Right forelimb (tissue), 1 donor: ENCODE data around the gene SPAST.
"Not testable (repeated sequence)": the region's sequence is repeated elsewhere in the genome, so short reads cannot be mapped to it uniquely, and the experiment has no call there.

Source experiments
- DNase-seq: peaks from one replicate; pipeline ENCODE4 v3.0.0-alpha.2; 2018

SPAST gene, protein sequence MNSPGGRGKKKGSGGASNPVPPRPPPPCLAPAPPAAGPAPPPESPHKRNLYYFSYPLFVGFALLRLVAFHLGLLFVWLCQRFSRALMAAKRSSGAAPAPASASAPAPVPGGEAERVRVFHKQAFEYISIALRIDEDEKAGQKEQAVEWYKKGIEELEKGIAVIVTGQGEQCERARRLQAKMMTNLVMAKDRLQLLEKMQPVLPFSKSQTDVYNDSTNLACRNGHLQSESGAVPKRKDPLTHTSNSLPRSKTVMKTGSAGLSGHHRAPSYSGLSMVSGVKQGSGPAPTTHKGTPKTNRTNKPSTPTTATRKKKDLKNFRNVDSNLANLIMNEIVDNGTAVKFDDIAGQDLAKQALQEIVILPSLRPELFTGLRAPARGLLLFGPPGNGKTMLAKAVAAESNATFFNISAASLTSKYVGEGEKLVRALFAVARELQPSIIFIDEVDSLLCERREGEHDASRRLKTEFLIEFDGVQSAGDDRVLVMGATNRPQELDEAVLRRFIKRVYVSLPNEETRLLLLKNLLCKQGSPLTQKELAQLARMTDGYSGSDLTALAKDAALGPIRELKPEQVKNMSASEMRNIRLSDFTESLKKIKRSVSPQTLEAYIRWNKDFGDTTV

DNA sequence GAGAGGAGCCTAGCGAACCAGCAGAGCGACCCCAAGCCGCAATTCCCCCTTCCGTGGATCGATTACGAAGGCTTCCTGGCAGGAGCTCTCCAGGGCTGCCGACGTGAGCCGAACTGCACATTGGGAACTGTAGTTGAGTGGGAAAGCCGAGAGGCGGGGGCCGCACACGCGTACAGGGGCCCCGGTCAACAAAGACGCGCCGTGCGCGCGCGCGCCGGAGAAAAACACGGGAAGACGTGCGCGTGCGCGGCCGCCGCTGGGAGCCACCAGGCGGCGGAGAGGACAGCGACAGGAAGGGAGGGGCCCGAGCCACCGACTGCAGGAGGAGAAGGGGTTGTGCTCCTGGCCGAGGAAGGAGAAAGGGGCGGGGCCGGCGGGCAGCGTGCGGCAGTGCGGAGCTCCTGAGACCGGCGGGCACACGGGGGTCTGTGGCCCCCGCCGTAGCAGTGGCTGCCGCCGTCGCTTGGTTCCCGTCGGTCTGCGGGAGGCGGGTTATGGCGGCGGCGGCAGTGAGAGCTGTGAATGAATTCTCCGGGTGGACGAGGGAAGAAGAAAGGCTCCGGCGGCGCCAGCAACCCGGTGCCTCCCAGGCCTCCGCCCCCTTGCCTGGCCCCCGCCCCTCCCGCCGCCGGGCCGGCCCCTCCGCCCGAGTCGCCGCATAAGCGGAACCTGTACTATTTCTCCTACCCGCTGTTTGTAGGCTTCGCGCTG, at the start of gene SPAST:
Gene SPAST, plus strand, starts transcription at position 247 of the 711 bp plus-strand sequence. Its CDS starts 276 bp downstream, at position 523.
- peak; percentile 98 for DNase-seq

DNA sequence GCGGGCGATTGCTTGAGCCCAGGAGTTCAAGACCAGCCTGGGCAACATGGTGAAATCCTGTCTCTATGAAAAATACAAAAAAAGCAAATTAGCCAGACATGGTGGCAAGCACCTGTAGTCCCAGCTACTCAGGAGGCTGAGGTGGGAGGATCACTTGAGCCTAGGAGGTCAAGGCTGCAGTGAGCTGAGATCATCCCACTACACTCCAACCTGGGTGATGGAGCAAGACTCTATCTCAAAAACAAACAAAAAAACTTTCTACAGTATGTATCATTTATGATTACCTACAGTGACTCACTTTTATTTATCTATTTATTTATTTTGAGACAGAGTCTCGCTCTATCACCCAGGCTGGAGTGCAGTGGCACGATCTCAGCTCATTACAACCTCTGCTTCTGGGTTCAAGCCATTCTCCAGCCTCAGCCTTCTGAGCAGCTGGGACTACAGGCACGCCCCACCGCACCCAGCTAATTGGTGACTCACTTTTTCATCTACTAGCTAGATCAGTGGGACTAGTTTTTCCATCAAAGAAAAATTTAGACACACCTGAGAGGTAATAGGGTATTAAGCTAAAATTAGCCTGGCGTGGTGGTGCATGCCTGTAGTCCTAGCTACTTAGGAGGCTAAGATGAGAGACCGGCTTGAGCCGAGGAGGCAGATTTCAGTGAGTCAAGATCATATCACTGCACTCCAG, 44.4 kb upstream of the SPAST start:
- DNase-seq, result not testable (repeated sequence)

DNA sequence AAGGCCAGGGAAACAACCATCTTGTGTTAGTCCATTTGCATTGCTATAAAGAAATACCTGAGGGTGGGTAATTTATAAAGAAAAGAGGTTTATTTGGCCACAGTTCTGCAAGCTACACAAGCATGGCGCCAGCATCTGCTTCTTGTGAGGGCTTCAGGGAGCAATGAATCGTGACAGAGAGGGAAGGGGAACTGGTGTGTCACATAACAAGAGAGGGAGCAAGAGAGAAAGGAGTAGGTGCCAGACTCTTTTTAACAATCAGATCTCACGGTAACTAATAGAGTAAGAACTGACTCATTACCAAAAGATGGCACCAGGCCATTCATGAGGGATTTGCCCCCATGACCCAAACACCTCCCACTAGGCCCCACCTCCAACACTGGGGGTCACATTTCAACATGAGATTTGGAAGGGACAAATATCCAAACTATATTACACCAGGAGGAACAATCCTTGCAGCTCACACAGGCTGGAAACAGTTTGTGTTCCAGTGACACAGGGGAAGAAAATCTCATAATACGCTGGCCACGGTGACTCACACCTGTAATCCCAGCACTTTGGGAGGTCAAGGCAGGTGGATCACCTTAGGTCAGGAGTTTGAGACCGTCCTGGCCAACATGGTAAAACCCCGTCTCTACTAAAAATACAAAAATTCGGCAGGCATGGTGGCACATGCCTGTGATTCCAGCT, 29.0 kb upstream of the SPAST start:
- DNase-seq, result not testable (repeated sequence)

DNA sequence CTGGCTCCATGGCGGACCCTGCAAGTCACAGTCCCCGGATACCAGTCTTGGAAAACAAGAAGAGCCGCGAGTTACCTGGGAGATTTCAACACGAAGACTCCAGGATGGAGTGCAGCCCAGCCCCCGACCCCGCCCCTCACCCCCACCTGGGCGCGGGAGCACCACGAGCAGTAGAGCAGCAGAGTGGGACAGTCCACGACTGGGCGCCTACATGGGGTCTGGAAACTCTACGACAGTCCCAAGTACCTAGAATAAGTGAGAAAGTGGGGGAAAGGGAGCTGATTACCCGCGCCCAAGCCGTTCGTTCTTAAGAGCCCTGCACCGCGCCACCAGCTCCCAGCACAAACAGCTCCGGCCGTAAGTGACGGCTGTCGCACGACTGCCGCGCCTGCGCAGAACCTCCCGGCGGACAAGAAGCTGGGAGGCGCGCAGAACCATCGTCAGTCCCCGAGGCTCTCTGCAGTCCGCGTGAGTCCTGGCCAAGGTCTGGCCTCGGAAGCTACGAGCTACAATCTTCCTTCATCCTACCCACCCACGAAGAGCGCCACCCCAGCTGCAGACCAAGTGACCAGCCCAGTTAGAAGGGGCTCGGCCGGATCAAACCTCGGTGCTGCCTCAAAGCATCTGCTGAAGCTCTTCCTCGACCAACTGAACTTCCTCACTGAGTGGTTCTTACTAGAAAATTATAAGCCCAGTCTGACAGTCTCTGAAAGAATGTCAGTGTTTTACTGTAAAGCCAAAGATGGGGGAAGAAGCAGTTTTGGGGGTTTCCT, 23.7 kb upstream of the SPAST start, which contains the start of gene DPY30:
Gene DPY30, minus strand, starts transcription at position 359 of the 773 bp plus-strand sequence. Its CDS starts 349 bp downstream, at position 10.
- peak; percentile 93 for DNase-seq

DNA sequence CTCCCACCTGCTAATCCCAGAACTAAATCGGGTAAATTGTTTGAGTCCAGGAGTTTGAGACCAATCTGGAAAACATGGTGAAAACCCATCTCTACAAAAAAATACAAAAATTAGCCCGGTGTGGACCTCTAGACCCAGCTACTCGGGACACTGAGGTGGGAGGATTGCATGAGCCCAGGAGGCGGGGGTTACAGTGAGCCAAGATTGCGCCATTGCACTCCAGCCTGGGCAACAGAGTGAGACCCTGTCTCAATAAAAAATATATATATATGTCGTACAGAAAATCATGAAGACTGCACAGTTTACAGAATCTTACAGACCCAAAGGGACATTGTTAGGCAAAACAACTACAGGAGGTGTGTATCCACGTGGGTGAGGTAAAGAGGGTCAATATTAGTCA, 19.8 kb upstream of the SPAST start:
- DNase-seq, result no peak

DNA sequence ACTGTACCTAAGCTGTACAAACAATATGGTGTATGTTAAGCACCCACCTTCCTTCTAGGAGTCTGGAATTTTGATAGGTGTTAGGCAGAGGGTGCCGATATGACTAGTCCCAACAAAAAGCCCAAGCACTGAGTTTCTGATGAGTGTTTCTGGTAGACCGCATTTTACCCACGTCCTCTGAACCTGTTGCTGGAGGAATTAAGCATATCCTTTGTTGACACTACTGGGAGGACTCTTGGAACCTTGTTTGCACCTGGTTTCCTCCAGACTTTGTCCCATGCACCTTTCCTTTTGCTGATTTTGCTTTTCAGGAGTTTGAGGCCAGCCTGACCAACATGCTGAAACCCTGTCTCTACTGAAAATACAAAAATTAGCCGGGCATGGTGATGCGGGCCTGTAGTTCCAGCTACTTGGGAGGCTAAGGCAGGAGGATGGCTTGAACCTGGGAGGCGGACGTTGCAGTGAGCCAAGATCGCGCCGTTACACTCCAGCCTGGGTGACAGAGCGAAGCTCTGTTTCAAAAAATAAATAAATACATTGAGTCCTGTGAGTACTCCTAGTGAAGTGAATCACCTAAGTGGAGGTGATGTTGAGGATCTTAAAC, 11.4 kb upstream of the SPAST start:
- no peak for DNase-seq

DNA sequence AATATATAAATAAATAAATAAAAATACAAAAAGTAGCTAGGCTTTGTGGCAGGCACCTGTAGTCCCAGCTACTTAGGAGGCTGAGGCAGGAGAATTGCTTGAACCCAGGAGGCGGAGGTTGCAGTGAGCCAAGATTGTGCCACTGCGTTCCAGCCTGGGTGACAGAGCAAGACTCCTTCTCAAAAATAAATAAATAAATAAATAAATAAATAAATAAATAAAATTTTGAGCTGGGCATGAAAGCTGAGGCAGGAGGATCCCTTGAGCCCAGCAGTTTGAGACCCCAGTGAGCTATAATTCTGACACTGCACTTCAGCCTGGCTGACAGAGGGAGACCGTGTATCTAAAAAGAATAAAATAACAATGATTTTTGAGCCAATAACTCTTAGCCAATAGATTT, 8.8 kb upstream of the SPAST start:
- not testable (repeated sequence) for DNase-seq

DNA sequence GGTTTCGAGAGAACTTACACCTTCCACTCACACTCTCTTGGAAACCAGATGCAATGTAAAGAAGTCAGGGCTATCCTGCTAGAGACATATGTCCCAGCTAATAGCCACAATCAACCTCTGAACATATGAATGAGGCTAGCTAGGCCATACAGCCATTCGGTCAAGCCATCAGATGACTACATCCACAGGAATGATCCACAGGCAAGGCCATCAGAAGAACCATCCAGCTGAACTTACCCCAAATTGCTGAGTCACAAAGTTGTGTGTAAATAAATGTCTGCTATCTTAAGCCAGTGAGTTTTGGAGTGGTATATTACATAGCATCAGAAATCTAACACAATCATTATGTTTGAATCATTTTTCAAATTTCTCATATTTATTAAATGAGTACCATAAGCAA, 5.2 kb upstream of the SPAST start:
- no peak for DNase-seq

DNA sequence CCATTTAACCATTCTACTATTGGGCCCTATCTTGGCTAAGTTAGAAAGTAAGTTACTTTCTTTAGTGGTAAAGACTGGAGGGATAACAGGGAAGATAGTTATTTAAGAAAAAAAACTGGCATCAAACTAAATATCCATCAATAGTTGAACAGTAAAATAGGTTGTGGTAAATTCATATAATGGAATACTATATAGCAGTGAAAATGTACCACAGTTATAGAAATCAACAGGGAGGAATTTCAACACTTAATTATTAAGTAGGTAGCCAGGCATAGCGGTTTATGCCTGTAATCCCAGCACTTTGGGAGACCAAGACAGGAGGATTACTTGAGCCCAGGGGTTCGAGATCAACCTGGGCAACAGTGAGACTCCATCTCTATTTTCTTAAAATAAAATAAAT, 3.1 kb upstream of the SPAST start:
- DNase-seq, result no peak

DNA sequence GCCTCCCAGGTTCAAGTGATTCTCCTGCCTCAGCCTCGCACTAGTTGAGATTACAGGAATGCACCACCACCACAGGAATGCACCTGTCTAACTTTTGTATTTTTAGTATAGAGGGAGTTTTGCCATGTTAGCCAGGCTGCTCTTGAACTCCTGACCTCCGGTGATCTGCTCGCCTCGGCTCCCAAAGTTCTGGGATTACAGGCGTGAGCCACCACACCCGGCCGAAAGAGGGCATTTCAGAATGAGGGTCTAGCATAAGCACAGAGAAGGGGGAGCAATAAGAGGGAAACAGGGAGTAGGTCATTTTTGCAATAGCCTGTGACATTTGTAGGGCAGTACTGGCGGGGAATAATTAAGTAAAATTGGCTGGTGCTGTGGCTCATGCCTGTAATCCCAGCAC, 1.9 kb upstream of the SPAST start:
- DNase-seq, result no peak

DNA sequence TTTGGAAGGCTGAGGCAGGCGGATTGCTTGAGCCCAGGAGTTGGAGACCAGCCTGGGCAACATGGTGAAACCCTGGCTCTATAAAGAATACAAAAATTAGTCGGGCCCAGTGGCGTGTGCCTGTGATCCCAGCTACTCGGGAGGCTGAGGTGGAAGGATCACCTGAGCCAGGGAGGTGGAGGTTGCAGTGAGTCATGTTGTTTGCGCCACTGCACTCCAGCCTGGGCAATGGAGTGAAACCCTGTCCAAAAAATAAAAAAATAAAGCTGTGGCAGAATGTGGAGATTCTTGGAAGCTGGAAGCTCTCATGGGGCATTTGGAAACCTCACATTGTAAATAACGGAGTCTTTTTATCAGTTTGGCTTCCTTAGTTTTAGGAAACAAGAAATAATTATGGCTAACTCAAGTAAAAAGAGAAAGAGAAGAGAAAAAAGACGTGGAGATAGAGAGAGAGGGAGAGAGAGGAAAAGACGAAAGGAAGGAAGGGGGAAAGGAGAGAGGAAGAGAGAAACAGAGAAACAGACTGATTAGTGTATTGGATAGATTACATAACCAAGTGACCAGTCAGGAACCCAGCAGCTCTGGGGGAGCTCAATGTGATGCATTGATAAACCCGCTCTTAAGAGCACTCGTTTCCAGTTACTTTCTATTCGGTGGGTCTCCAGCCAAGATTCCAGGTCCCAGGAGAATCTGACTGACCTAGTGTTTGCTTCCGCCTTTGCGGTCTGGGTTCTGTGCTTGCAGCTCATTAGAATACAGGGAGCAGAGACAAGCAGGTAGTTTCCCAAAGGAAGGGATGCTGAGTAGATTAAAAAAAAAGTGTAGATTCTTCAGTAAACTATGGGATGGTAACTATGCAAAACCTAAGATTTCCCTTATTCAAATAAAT, 1.1 kb upstream of the SPAST start:
- peak; percentile 55 for DNase-seq

DNA sequence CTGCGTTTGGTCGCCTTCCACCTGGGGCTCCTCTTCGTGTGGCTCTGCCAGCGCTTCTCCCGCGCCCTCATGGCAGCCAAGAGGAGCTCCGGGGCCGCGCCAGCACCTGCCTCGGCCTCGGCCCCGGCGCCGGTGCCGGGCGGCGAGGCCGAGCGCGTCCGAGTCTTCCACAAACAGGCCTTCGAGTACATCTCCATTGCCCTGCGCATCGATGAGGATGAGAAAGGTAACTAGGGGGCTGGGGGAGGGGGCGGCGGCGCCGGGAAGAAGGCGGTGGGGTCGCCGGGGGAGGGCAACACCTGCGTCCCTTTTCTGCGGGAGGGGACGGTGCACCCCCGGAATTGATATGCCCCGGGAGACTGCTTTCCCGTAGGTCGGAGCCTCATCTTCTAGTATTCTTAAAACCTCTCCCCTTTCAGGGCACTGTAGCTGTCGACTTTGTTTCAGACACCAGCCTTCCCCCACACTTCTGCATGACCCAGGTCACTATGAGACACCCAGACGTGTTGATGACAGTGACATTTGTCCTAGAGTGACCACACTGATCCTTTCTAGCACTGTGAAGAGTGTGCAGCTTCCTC, 755 bp downstream of the SPAST start:
- DNase-seq, result no peak

DNA sequence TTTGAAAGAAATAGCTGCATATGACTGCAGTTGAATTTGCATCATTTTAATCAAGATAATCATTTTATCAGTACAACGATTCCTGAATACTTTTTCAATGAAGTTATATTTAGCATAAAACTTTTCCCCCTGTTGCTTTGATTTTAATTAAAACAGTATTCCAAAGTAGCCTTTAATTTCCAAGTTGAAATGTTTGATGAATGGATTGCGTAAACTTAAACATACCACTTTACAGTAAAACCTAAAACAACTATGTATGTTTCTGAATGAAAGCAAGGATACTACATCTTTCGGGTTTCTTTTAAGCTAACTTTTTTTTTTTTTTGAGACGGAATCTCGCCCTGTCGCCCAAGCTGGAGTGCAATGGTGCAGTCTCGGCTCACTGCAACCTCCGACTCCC, 1.4 kb downstream of the SPAST start:
- DNase-seq, result no peak

DNA sequence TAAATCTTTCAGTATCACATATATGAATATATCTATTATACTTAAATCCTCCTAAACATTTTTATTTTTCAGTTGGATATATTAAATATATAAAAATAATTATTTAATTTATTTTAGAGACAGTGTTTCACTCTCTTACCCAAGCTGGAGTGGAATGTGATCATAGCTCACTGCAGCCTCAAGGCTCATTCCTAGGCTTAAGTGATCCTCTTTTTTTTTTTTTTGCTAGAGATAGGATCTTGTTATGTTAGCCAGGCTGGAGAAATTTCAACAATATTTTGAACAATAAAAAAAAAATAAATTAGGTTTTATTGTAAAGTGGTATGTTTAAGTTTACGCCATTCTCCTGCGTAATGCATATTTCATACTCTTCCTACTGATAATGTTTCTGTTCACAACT, 4.2 kb downstream of the SPAST start:
- no peak for DNase-seq

DNA sequence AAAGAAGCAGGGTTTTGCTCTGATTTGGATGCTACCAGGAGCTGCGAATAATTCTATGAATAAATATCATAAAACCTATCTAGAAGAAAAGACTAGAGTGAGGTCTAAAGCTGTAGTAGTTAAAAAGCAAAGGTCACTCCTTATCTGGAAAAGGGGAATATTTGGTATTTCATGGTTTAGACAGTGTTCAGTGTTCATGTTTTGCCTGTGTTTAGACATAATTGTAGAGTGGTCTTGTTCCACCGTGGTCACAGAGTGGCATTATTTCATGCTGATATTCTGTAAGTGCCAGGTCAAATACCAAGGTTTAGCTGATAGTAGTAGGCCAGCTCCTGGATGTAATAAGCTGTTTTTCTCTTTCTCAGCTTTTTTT, 10.8 kb downstream of the SPAST start:
- no peak for DNase-seq

DNA sequence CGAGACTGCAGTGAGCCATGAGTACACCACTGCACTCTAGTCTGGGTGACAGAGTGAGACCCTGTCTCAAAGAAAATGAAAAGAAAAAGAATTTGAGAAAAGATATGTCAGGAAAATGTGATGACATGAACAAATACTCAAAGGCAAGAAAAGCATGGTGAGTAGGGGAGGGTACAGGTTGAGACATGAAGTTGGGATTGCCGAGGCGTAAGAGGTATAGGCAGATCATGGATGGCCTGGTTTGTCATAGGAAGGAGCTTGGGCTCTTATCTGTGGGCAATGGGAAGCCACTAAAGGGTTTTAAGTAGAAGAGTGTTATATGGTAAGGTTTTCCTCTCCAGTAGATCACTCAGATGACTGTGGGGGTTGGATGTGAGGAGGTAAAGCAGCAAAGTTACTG, 32.3 kb downstream of the SPAST start:
- no peak for DNase-seq

DNA sequence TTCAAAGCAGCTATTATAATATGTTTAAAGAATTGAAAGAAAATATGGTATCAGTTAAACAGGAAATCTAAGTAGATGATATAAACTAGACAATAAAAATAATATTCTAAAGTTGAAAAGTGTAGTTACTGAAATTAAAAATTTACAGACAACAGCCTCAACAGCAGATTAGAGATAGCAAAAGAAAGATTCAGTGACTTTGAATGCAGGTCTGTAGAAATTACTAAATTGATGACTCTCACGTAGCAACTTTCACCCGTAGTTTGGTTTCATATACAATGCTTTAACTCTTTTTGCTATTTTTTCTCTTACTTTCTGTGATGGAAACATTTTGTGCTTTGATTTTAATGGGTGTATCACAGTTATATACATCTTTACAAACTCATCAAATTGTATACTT, 44.8 kb downstream of the SPAST start:
- DNase-seq, result no peak

DNA sequence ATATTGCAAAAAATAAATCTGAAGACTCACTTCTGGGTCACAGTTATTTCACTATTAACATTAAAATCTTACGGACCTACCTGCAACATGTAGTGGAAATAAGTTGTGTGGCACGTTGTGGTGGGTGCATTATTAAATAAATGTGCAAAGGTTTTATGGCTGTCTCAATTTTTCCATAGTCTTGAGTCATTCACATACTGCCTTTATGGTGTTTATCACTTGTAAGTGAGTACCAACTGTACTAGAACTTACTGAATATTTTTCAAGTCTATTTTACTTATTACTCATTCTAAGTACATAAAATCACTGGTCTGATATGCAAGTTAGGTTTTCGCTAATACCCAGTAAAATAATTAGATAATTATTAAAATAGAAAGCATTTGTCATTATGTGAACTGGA, 54.7 kb downstream of the SPAST start:
- no peak for DNase-seq

DNA sequence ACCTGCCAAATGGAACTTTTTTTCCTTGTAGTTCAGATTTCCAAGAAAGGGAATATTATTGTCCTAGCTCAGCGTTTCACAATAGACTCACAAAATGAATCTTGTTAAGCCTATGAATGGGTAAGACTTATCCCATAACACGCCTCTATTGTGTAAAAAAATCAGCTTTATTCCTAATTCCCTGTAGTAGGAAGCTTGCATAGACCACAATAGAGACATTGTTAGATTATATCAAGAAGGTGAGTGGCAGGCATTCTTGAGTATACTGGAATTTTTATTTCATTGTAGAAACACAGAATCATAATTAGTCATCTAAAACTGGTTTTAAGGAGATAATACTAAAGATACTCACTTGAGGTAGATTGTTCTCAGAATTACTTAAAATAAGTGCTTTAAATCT, 55.8 kb downstream of the SPAST start:
- no peak for DNase-seq

DNA sequence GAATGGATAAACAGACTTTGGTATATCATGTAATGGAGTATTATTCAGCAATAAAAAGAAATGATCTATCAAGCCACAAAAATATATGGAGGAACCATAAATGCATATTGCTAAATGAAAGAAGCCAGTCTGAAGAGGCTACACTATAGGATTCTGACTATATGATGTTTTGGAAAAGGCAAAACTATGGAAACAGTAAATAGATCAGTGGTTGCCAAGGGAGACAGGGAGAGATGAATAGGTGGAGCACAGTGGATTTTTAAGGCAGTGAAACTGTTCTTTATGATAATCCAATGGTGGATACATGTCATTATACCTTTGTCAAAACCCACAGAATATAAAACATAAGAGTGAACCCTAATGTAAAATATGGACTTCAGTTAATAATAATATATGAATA, 61.3 kb downstream of the SPAST start:
- DNase-seq, result no peak
